Suprapubic skin (tissue), 4 donors: ENCODE data around the gene DISP3.

Source experiments
- EP300 ChIP-seq: sonication (generic); formaldehyde crosslinking; IDR thresholded peaks from one replicate; pipeline ENCODE4 v1.6.1; 2017; ENCODE audit warnings: antibody characterized with exemption
- POLR2A ChIP-seq, 2 donors: fragments of 450-650 bp; IDR thresholded peaks; one replicate each; pipeline ENCODE4 v1.6.1; 2017; ENCODE audit warnings: antibody characterized with exemption in 2 of 2, mild to moderate bottlenecking in 2 of 2, moderate library complexity in 2 of 2
- POLR2AphosphoS5 ChIP-seq, 3 donors: sonication (generic); formaldehyde crosslinking; IDR thresholded peaks; one replicate each; pipeline ENCODE4 v1.6.1; 2017; ENCODE audit warnings: antibody characterized with exemption in 3 of 3
- TF ChIP-seq, protein P1 (sequence below), 2 donors: fragments of 200-600 bp in 1 of 2; fragments of 450-650 bp in 1 of 2; sonication (generic) in 1 of 2; IDR thresholded peaks; one replicate each; pipeline ENCODE4 v1.5.1; 2016 to 2019; ENCODE audit warnings: antibody characterized with exemption in 2 of 2, mild to moderate bottlenecking in 1 of 2, moderate library complexity in 1 of 2

GRCh38 chr1:11534846-11535245, 55.9 kb downstream of the DISP3 start:
- TF ChIP-seq, protein P1, sequence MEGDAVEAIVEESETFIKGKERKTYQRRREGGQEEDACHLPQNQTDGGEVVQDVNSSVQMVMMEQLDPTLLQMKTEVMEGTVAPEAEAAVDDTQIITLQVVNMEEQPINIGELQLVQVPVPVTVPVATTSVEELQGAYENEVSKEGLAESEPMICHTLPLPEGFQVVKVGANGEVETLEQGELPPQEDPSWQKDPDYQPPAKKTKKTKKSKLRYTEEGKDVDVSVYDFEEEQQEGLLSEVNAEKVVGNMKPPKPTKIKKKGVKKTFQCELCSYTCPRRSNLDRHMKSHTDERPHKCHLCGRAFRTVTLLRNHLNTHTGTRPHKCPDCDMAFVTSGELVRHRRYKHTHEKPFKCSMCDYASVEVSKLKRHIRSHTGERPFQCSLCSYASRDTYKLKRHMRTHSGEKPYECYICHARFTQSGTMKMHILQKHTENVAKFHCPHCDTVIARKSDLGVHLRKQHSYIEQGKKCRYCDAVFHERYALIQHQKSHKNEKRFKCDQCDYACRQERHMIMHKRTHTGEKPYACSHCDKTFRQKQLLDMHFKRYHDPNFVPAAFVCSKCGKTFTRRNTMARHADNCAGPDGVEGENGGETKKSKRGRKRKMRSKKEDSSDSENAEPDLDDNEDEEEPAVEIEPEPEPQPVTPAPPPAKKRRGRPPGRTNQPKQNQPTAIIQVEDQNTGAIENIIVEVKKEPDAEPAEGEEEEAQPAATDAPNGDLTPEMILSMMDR (IDR thresholded peaks at IDR 0.05) = no peak
- TF ChIP-seq EP300 = no peak
- no peak for TF ChIP-seq POLR2A (IDR thresholded peaks at IDR 0.05)
- TF ChIP-seq POLR2AphosphoS5 (IDR thresholded peaks at IDR 0.05) = no peak
